SK-N-SH treated with all-trans-retinoic acid at 6 μM for 48 hours (cell line): ENCODE measurements around the gene MED4.

Experiments
- BACH2 ChIP-seq: fragments of 250-450 bp; sonication (Bioruptor Pico); IDR thresholded peaks from 2 replicates; pipeline ENCODE4 v1.9.0; 2021; ENCODE audit warnings: mild to moderate bottlenecking, borderline replicate concordance
- OSR1 ChIP-seq: fragments of 250-450 bp; sonication (Bioruptor Pico); IDR thresholded peaks from 2 replicates; pipeline ENCODE4 v1.8.0; 2022; ENCODE audit warnings: moderate library complexity, mild to moderate bottlenecking, inconsistent platforms
- RARB ChIP-seq: fragments of 250-450 bp; sonication (Bioruptor Pico); IDR thresholded peaks from 2 replicates; pipeline ENCODE4 v1.8.0; 2021; ENCODE audit warnings: mild to moderate bottlenecking, moderate library complexity
- ZC3H10 ChIP-seq: fragments of 250-450 bp; sonication (Bioruptor Pico); IDR thresholded peaks from 2 replicates; pipeline ENCODE4 v1.5.1; 2021; ENCODE audit warnings: mild to moderate bottlenecking, moderate library complexity
- ZFP3 ChIP-seq: fragments of 250-450 bp; sonication (Bioruptor Pico); IDR thresholded peaks from 2 replicates; pipeline ENCODE4 v1.5.0; 2020; ENCODE audit warnings: mild to moderate bottlenecking, moderate library complexity
- ZFP30 ChIP-seq: fragments of 450-650 bp; formaldehyde crosslinking; IDR thresholded peaks from 2 replicates; pipeline ENCODE4 v1.5.0; 2022; ENCODE audit warnings: mild to moderate bottlenecking, moderate library complexity
- ZNF565 ChIP-seq: fragments of 450-650 bp; formaldehyde crosslinking; conservative IDR thresholded peaks from 2 replicates; pipeline ENCODE4 v1.5.0; 2020; ENCODE audit warnings: low read depth, mild to moderate bottlenecking, moderate library complexity
- ZNF8 ChIP-seq: fragments of 450-650 bp; formaldehyde crosslinking; IDR thresholded peaks from 2 replicates; pipeline ENCODE4 v1.5.0; 2020; ENCODE audit warnings: mild to moderate bottlenecking, moderate library complexity
- TF ChIP-seq, protein P1 (sequence below): fragments of 250-450 bp; sonication (Bioruptor Pico); IDR thresholded peaks from 2 replicates; pipeline ENCODE4 v1.5.0; 2020; ENCODE audit warnings: mild to moderate bottlenecking, moderate library complexity

GRCh38 chr13:48120241-48120640, 25.3 kb upstream of the MED4 start:
- TF ChIP-seq ZFP3 (CRISPR knock-in tag): no peak
- TF ChIP-seq OSR1 (CRISPR knock-in tag): no peak
- TF ChIP-seq ZNF565 (CRISPR knock-in tag): no peak
- TF ChIP-seq, protein P1, sequence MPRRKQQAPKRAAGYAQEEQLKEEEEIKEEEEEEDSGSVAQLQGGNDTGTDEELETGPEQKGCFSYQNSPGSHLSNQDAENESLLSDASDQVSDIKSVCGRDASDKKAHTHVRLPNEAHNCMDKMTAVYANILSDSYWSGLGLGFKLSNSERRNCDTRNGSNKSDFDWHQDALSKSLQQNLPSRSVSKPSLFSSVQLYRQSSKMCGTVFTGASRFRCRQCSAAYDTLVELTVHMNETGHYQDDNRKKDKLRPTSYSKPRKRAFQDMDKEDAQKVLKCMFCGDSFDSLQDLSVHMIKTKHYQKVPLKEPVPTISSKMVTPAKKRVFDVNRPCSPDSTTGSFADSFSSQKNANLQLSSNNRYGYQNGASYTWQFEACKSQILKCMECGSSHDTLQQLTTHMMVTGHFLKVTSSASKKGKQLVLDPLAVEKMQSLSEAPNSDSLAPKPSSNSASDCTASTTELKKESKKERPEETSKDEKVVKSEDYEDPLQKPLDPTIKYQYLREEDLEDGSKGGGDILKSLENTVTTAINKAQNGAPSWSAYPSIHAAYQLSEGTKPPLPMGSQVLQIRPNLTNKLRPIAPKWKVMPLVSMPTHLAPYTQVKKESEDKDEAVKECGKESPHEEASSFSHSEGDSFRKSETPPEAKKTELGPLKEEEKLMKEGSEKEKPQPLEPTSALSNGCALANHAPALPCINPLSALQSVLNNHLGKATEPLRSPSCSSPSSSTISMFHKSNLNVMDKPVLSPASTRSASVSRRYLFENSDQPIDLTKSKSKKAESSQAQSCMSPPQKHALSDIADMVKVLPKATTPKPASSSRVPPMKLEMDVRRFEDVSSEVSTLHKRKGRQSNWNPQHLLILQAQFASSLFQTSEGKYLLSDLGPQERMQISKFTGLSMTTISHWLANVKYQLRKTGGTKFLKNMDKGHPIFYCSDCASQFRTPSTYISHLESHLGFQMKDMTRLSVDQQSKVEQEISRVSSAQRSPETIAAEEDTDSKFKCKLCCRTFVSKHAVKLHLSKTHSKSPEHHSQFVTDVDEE (CRISPR knock-in tag): no peak
- no peak for TF ChIP-seq ZNF8 (CRISPR knock-in tag)
- TF ChIP-seq BACH2 (CRISPR knock-in tag): no peak
- no peak for TF ChIP-seq ZFP30 (CRISPR knock-in tag)
- TF ChIP-seq RARB: no peak
- TF ChIP-seq ZC3H10 (CRISPR knock-in tag): no peak
